ENCODE data around the gene CDH12.
"Not testable (repeated sequence)": the region's sequence is repeated elsewhere in the genome, so short reads cannot be mapped to it uniquely, and the experiment has no call there.

Gene CDH12

DNA sequence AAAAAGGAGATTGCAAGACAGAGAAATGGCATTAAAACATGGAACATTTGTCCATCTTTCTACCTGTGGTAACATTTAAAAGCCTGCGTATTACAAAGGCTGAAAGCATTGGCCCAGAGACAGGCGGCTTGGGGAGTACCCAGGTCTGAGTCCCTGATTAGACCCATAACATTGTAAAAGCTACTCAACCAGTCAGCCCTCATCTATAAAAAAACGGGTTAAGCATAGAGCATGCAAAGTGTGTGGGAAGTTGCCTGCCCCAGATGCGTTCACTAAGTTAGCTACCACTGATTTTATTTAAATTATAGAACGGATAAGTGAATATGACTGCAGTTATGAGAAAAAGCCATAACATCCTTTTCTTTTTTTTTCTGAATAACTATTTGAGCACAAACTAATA is 276.1 kb downstream of the CDH12 start:
- DNase-seq (ENCODE audit: low read depth in 1 of 2, low spot score in 1 of 2): no peak

DNA sequence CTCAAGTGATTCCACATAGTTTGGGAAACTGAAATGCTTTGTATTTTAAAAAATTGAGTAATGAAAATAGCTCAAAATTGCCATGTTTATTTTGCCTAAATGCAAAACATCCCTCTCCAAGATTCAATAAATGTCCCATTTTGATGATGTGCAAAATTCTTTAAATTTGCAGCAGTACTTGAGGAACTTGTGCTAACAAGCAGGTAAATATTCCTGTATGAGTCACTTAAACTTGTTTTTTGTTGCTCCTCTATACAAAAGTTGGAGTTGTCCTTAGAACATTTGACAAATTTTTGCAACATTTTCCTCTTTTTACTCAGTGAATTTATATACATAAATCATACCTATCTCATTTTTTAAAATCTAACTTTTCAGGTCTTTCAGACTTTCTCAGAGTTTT is 280.2 kb downstream of the CDH12 start:
- no peak for DNase-seq (ENCODE audit: low read depth in 1 of 2, low spot score in 1 of 2)

- DNase-seq (ENCODE audit: low read depth in 1 of 2, low spot score in 1 of 2): no peak
These were observed 285.2 kb downstream of the CDH12 start for GRCh38 chr5:22567983-22568382.

DNA sequence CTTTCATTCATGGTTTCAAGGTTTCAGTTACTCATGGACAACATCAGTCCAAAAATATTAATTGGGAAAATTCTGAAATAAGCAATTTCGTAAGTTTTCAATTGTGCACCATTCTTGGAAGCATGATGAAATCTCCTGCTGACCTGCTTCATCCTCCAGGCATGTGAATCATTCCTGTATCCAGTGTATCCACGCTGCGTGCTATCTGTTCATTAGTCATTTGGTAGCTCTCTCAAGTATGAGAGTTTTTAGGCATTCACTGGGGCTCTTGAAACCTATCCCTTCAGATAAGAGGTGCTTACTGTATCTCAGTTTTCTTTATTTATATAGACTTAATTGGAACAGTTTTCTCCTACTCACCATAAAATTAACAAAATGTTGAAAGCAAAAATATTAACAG is 293.0 kb downstream of the CDH12 start:
- no peak for DNase-seq (ENCODE audit: low read depth in 1 of 2, low spot score in 1 of 2)

- no peak for DNase-seq (ENCODE audit: low read depth in 1 of 2, low spot score in 1 of 2)
These were observed 295.9 kb downstream of the CDH12 start for GRCh38 chr5:22557251-22557650.

- DNase-seq (ENCODE audit: low read depth in 1 of 2, low spot score in 1 of 2): no peak
These were observed 298.7 kb downstream of the CDH12 start for GRCh38 chr5:22554475-22554874.

DNA sequence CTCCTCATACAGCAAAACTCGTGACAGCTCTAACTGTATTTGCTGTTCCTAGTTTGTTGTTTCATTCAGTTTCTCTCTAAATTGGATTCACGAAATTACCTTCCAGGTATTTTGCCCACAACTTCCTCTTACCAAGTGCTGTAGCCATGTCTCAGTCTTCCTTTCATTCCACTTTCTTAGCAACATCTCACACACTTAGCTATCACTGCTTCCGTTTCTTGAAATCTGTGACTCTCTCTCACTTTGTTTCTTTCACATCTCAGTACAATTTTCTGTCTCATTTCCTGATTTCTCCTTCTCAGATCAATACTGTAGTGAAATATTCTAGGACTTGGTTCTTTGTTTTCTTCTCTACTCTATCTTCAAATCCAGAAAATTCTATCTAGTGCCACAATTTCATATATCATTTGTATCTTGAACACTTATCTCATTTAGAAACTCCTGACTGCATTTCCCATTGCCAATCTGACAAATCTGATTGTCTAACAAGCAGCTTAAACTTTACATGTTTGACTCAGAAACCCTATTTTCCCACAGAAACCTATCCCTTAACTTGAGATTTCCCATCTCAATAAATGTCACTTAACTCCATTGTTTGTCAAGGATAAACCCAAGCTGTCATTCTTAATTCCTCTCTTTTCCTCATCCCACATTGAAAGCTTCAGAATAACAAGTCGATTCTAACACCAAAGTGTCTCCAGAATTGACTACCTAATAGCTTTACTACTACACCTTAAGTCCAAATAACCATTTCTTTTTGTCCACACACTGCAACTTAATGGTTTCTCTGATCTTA is 303.1 kb downstream of the CDH12 start:
- DNase-seq (ENCODE audit: low read depth in 1 of 2, low spot score in 1 of 2): no peak

DNA sequence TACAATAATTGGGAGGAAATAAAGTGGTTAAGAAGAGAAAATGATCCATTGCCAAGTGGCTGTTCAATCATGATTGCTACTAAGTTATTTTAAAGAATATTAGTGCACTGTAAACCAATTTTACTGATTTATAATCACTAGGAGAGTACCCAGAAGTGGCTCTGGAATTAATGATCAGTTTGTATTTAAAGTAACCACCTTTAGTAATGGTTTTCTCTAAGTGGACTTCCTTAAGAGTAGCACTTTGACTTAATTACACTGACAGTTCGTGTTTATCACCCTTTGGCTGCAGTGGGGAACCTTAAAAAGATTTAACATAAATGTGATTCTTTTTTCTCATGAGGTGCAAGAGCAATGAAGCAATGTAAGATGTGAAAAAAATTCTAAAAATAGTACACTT is 310.8 kb downstream of the CDH12 start:
- DNase-seq (ENCODE audit: low read depth in 1 of 2, low spot score in 1 of 2): no peak

DNA sequence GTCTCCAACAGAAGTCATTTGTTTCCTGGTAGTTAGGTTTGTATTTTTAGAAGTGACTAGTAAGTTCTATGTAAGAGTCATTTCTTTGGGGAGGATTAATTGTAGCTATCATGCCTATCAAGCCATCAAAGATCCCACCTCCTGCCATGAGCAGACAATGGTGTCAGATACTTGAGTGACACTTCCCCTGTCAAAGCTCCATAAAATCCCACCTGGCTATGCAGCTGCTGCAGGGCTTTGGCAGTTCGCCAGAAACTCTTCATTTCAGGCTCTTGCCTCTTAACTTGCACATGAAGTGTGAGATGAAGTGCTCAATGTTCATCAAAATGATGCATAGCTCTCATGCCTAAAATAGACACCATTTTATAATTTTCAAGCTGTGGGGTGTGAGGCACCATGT is 312.1 kb downstream of the CDH12 start:
- DNase-seq (ENCODE audit: low read depth in 1 of 2, low spot score in 1 of 2): no peak

GRCh38 chr5:22539762-22540161 is 313.4 kb downstream of the CDH12 start:
- DNase-seq (ENCODE audit: low read depth in 1 of 2, low spot score in 1 of 2): no peak

DNA sequence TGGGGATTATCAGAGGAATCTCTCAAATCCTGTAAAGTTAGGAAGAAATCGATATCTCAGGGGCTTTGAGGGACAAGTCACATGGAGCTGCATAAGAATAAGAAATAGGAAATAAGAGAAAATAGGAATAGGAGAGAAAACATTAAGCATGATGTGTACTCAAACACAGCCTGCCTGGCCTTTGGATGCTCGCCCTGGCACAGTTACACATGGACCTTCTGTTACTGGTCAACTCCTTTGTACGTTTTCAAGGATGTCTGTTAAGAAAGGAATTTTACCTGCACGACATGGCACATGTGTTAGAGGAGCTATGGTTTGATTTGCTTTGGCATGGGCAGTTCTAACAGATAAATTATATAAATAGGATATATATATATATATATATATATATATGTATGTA is 321.2 kb downstream of the CDH12 start:
- no peak for DNase-seq (ENCODE audit: low read depth in 1 of 2, low spot score in 1 of 2)

- no peak for DNase-seq (ENCODE audit: low read depth in 1 of 2, low spot score in 1 of 2)
These were observed 331.6 kb downstream of the CDH12 start for GRCh38 chr5:22521521-22521920.

GRCh38 chr5:22516497-22516896 is 336.6 kb downstream of the CDH12 start:
- DNase-seq (ENCODE audit: low read depth in 1 of 2, low spot score in 1 of 2): not testable (repeated sequence)

GRCh38 chr5:22514231-22514630 is 338.9 kb downstream of the CDH12 start:
- DNase-seq (ENCODE audit: low read depth in 1 of 2, low spot score in 1 of 2): no peak

GRCh38 chr5:22505891-22506290 is 347.3 kb downstream of the CDH12 start:
- DNase-seq (ENCODE audit: low read depth in 1 of 2, low spot score in 1 of 2): no peak

- no peak for DNase-seq (ENCODE audit: low read depth in 1 of 2, low spot score in 1 of 2)
These were observed 348.7 kb downstream of the CDH12 start for GRCh38 chr5:22504411-22504810.

GRCh38 chr5:22500556-22500955 is 352.6 kb downstream of the CDH12 start:
- no peak for DNase-seq (ENCODE audit: low read depth in 1 of 2, low spot score in 1 of 2)

DNA sequence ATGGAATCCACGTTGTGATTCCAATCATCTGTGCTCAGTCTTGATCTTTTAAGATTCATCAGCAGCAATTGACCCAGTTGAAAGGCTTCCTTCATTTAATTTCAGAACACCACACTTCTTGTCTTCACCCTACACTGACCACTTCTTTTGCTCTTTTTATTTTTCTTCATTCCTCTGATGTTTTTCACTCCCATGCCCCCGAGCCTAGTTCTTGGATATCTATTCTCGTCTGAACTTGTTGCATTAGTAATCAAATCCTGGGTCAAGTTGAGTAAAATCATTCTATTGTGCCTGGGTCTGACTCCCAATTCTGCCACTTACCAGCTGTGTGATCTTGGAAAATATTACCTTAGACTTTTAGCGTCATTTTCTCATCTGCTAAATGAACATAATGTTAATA is 356.5 kb downstream of the CDH12 start:
- DNase-seq (ENCODE audit: low read depth in 1 of 2, low spot score in 1 of 2): no peak

DNA sequence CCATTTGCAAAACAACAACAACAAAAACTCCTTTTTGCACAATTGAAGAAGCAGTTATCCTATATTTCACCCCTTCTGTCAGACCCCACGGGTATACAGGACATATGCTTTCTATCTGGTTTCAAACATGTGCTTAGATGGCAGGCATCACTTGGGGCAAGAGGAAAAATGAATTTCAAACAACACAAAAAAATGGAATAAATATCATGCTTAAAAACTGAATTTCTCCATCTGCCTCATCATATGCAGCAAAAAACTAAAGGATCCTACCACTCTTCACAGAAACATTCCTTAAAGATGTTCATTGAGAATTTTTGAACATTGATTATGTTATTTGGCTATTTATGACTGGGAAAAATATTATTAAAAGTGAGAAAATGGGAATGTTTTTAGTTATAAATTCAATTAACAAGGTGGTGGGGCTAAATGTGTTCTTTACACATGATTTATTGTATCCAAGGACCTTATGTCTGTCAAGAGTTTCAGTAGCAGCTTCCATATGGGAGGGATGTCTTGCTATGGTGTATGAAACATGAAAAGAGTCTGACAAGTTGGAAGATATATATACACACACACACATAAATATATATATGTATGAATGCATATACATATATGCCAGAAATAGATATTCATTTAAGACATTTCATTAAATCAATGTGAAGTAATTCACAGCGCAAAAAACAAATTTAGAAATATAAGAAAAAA is 358.0 kb downstream of the CDH12 start:
- no peak for DNase-seq (ENCODE audit: low read depth in 1 of 2, low spot score in 1 of 2)

DNA sequence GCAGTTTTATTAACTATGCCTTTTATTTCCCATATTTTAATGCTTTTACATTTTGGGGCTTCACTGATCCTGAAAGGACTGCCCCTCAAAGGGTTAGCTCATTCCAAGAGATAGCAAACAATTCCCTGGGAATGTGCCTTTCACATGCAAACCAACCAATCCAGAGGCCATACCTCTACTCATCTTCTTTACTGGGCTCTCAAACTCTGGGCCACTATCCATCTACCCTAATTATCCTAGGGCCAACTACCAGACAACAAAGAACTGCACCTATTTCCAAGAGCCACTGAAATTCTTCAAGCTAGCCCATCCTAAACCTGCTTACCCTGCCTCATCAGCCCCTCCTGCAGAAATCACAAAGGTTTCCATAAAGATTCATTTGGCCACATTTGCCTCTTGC is 364.7 kb downstream of the CDH12 start:
- no peak for DNase-seq (ENCODE audit: low read depth in 1 of 2, low spot score in 1 of 2)

GRCh38 chr5:22480305-22480704 is 372.8 kb downstream of the CDH12 start:
- no peak for DNase-seq (ENCODE audit: low read depth in 1 of 2, low spot score in 1 of 2)

- DNase-seq (ENCODE audit: low read depth in 1 of 2, low spot score in 1 of 2): no peak
These were observed 379.3 kb downstream of the CDH12 start for GRCh38 chr5:22473886-22474285.

GRCh38 chr5:22471154-22471553 is 382.0 kb downstream of the CDH12 start:
- DNase-seq (ENCODE audit: low read depth in 1 of 2, low spot score in 1 of 2): no peak
